ENCODE measurements around the gene KLHL5. TPM values are rescaled to one million over a fixed set of nuclear protein-coding genes. Genes with fewer than 3 reads are reported as not detected.

Gene KLHL5
- total and polyA plus RNA-seq, 9 of the 15 experiments (the other 6 are each of a cell fraction or from before 2014, with no cell fraction given), result 8.0 to 30.8 (median 22.1) TPM

DNA sequence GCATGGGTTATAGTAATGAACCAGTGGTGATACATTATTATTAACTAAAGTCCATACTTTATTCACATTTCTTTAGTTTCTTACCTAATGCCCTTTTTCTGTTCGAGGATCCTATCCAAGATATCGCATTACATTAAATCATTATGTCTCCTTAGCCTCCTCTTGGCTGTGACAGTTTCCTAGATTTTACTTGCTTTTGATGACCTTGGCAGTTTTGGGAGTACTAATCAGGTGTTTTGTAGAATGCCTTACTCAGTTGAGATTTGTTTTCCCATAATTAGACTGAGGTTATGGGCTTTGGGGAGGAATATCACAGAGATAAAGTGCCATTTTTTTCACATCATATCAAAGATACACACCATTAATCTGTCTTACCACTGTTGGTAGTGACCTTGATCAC, 5.0 kb downstream of the KLHL5 start (continued):
- TF ChIP-seq TGIF2 (CRISPR knock-in tag; IDR thresholded peaks at IDR 0.05) (no peak), PHF21A (IDR thresholded peaks at IDR 0.05; ENCODE audit: borderline replicate concordance, low read depth) (no peak)
- TF ChIP-seq, protein P1, sequence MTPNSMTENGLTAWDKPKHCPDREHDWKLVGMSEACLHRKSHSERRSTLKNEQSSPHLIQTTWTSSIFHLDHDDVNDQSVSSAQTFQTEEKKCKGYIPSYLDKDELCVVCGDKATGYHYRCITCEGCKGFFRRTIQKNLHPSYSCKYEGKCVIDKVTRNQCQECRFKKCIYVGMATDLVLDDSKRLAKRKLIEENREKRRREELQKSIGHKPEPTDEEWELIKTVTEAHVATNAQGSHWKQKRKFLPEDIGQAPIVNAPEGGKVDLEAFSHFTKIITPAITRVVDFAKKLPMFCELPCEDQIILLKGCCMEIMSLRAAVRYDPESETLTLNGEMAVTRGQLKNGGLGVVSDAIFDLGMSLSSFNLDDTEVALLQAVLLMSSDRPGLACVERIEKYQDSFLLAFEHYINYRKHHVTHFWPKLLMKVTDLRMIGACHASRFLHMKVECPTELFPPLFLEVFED (CRISPR knock-in tag; conservative IDR thresholded peaks at IDR 0.05), result no peak

DNA sequence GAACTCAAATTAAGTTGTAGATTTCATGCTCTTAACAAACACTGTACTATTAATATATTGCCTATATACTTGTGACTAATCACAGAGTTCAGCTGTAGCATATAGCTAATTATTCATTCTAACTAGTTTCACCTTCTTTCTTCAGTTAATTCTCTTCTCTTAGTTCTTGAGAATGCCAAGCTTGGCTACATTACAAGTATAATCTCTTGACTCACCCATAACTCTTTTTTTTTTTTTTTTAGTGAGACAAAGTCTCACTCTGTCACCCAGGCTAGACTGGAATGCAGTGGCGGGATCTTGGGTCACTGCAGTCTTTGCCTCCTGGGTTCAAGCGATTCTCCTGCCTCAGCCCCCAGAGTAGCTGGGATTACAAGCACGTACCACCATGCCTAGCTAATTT, 5.4 kb downstream of the KLHL5 start:
- Histone ChIP-seq H4K20me1 (replicated peaks; ENCODE audit: control insufficient read depth, insufficient read depth, low read length) (no peaks in the 10 kb centered on the region), H3K9ac (ENCODE audit: insufficient read depth in 1 of 2, low read depth in 2 of 2, low read length in 2 of 2) (no peak overlapping the region), H3K27ac (ENCODE audit: extremely low read depth, low read depth, low read length) (no peak overlapping the region), H3K4me1 (replicated peaks in 1 of 2; ENCODE audit: control insufficient read depth in 2 of 2, insufficient read depth in 2 of 2, low read length in 2 of 2) (peaks cover 0 to 7% of the 10 kb centered on the region in 2 experiments; a peak in 1 of 5 replicates), H3K4me3 (no peak overlapping the region), H3K4me2 (ENCODE audit: insufficient read depth, low read length) (no peak overlapping the region), H3K9me1 (ENCODE audit: control insufficient read depth, insufficient read depth, low read length) (no peaks in the 10 kb centered on the region), H3K27me3 (ENCODE audit: control insufficient read depth in 2 of 2, insufficient read depth in 2 of 2, low read length in 2 of 2) (no peaks in the 10 kb centered on the region), H2AFZ (ENCODE audit: low read depth, low read length) (no peak overlapping the region), H3K9me3 (replicated peaks; ENCODE audit: control insufficient read depth, insufficient read depth, low read depth, low read length) (no peaks in the 10 kb centered on the region), H3K79me2 (ENCODE audit: control insufficient read depth, insufficient read depth, low read length) (no peaks in the 10 kb centered on the region), H3K36me3 (ENCODE audit: control insufficient read depth, insufficient read depth, low read length) (no peaks in the 10 kb centered on the region)
- ChIA-PET CTCF (ENCODE audit: low intra/inter-chr PET ratio) (no interaction called here), POLR2A (interaction anchor here (1.1 kb wide), 1 partner anchor 9 kb away, joined by 4 read pairs; no protein-coding TSS in a partner anchor)
- ATAC-seq (no peak), FAIRE-seq (no peak), DNase-seq (ENCODE audit: extremely low read depth in 1 of 4, low spot score in 3 of 4) (no peak)
- in situ Hi-C loops (cut with MboI), result no loop called here
- no TSS peak for BruUV-seq (replicated peaks)
- TF ChIP-seq, protein P2, sequence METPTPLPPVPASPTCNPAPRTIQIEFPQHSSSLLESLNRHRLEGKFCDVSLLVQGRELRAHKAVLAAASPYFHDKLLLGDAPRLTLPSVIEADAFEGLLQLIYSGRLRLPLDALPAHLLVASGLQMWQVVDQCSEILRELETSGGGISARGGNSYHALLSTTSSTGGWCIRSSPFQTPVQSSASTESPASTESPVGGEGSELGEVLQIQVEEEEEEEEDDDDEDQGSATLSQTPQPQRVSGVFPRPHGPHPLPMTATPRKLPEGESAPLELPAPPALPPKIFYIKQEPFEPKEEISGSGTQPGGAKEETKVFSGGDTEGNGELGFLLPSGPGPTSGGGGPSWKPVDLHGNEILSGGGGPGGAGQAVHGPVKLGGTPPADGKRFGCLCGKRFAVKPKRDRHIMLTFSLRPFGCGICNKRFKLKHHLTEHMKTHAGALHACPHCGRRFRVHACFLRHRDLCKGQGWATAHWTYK (CRISPR knock-in tag; IDR thresholded peaks at IDR 0.05), result no peak
- TF ChIP-seq HDAC1 (IDR thresholded peaks at IDR 0.05) (no peak), ZNF311 (CRISPR knock-in tag; IDR thresholded peaks at IDR 0.05) (no peak), ZNF583 (CRISPR knock-in tag; IDR thresholded peaks at IDR 0.05) (no peak), PHF8 (IDR thresholded peaks at IDR 0.05; ENCODE audit: borderline replicate concordance, low read length) (no peak), SP1 (CRISPR knock-in tag; IDR thresholded peaks at IDR 0.05) (no peak), RFX7 (CRISPR knock-in tag; IDR thresholded peaks at IDR 0.05) (no peak), XRCC5 (IDR thresholded peaks at IDR 0.05; ENCODE audit: low read depth, low read length) (no peak), TEAD1 (CRISPR knock-in tag; IDR thresholded peaks at IDR 0.05) (no peak), ZNF124 (CRISPR knock-in tag; IDR thresholded peaks at IDR 0.05) (no peak), PTBP1 (IDR thresholded peaks at IDR 0.05; ENCODE audit: low read depth, low read length) (no peak)
- TF ChIP-seq, protein P3, sequence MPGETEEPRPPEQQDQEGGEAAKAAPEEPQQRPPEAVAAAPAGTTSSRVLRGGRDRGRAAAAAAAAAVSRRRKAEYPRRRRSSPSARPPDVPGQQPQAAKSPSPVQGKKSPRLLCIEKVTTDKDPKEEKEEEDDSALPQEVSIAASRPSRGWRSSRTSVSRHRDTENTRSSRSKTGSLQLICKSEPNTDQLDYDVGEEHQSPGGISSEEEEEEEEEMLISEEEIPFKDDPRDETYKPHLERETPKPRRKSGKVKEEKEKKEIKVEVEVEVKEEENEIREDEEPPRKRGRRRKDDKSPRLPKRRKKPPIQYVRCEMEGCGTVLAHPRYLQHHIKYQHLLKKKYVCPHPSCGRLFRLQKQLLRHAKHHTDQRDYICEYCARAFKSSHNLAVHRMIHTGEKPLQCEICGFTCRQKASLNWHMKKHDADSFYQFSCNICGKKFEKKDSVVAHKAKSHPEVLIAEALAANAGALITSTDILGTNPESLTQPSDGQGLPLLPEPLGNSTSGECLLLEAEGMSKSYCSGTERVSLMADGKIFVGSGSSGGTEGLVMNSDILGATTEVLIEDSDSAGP (CRISPR knock-in tag; IDR thresholded peaks at IDR 0.05), result no peak
- TF ChIP-seq, protein P4, sequence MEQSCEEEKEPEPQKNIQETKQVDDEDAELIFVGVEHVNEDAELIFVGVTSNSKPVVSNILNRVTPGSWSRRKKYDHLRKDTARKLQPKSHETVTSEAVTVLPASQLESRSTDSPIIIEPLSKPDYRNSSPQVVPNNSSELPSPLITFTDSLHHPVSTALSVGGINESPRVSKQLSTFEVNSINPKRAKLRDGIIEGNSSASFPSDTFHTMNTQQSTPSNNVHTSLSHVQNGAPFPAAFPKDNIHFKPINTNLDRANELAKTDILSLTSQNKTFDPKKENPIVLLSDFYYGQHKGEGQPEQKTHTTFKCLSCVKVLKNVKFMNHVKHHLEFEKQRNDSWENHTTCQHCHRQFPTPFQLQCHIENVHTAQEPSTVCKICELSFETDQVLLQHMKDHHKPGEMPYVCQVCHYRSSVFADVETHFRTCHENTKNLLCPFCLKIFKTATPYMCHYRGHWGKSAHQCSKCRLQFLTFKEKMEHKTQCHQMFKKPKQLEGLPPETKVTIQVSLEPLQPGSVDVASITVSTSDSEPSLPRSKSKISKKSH (CRISPR knock-in tag; IDR thresholded peaks at IDR 0.05), result no peak
- 86% methylated on average over 3 of the region's 3 CpGs for WGBS (ENCODE audit: insufficient coverage, low coverage, missing lambda C conversion rate)
- intact Hi-C loops (cut with micrococcal nuclease), result no loop called here
